GM21825 (cell line): Measurements from ENCODE around the gene CTSD.
"Not testable (repeated sequence)": the region's sequence is repeated elsewhere in the genome, so short reads cannot be mapped to it uniquely, and the experiment has no call there.

Experiments
- ATAC-seq: cut with Tn5 transposase; IDR thresholded peaks from one replicate; pipeline ENCODE4 v1.9.1; 2021; ENCODE audit warnings: mild to moderate bottlenecking, moderate library complexity; ENCODE audit not compliant: unreplicated experiment

CTSD gene

GRCh38 chr11:1770528-1770927, 6.8 kb upstream of the CTSD start:
- no peak for ATAC-seq

GRCh38 chr11:1770061-1770460, 6.3 kb upstream of the CTSD start:
- ATAC-seq: no peak

GRCh38 chr11:1769304-1769936, 5.7 kb upstream of the CTSD start:
- not testable (repeated sequence) for ATAC-seq

GRCh38 chr11:1768141-1768469, 4.4 kb upstream of the CTSD start:
- no peak for ATAC-seq

- no peak for ATAC-seq
Measured at GRCh38 chr11:1767399-1768140, 3.8 kb upstream of the CTSD start.

- ATAC-seq: no peak
Measured at GRCh38 chr11:1766719-1767398, 3.1 kb upstream of the CTSD start.

GRCh38 chr11:1765871-1766718, 2.4 kb upstream of the CTSD start:
- ATAC-seq: no peak

GRCh38 chr11:1763336-1763795, 361 bp downstream of the CTSD start:
- ATAC-seq: peak; percentile 16

- no peak for ATAC-seq
Measured at GRCh38 chr11:1762537-1763302, 1.0 kb downstream of the CTSD start.

GRCh38 chr11:1761857-1762536, 1.7 kb downstream of the CTSD start:
- no peak for ATAC-seq

GRCh38 chr11:1761110-1761856, 2.4 kb downstream of the CTSD start:
- ATAC-seq: no peak

GRCh38 chr11:1760351-1761109, 3.2 kb downstream of the CTSD start:
- ATAC-seq: no peak

GRCh38 chr11:1759851-1760220, 3.9 kb downstream of the CTSD start:
- no peak for ATAC-seq

GRCh38 chr11:1759151-1759850, 4.4 kb downstream of the CTSD start:
- no peak for ATAC-seq

GRCh38 chr11:1758611-1759150, 5.0 kb downstream of the CTSD start:
- no peak for ATAC-seq

GRCh38 chr11:1757861-1758610, 5.7 kb downstream of the CTSD start:
- ATAC-seq: no peak
